Measurements from ENCODE around the gene VWA8. TPM values are rescaled to one million over a fixed set of nuclear protein-coding genes. Genes with fewer than 3 reads are reported as not detected.
A peak's percentile ranks its signal among the peaks of the same experiment; 100 is the strongest.

Gene VWA8
- total and polyA plus RNA-seq, 2 of the 8 experiments (the other 6 are each of a cell fraction or from before 2014, with no cell fraction given) = 5.9 to 19.6 TPM

- Histone ChIP-seq H2BK120ac (replicated peaks; ENCODE audit: low read depth, low read length) (no peak overlapping the region), H3K18ac (ENCODE audit: extremely low read depth, low read length) (peak overlapping the region; percentile 39; the same call in 1 of the 2 replicates), H2BK5ac (ENCODE audit: low read depth, low read length) (no peak overlapping the region), H2AK5ac (ENCODE audit: low read depth, low read length) (no peak overlapping the region), H3K23ac (ENCODE audit: insufficient read length) (no peak overlapping the region), H2AFZ (ENCODE audit: low read length) (peak overlapping the region; percentile 96), H3K79me2 (ENCODE audit: control insufficient read depth in 1 of 2, insufficient read depth in 2 of 2, low read length in 2 of 2) (no peaks in the 10 kb centered on the region), H4K20me1 (replicated peaks in 1 of 2; ENCODE audit: control insufficient read depth in 1 of 2, insufficient read depth in 2 of 2, low read length in 2 of 2) (no peaks in the 10 kb centered on the region), H3K9me3 (ENCODE audit: insufficient read depth in 2 of 2, low read depth in 1 of 2, low read length in 1 of 2) (no peaks in the 10 kb centered on the region), H4K8ac (ENCODE audit: extremely low read depth, insufficient read depth, low read length) (peak overlapping the region; percentile 75; the same call in 1 of the 2 replicates), H3K56ac (replicated peaks; ENCODE audit: insufficient read length, low read depth, low read length) (no peak overlapping the region), H3K4me1 (replicated peaks in 1 of 4; ENCODE audit: control insufficient read depth in 3 of 4, insufficient read depth in 4 of 4, low read length in 3 of 4) (peaks cover 0 to 11% (median 2%) of the 10 kb centered on the region in 4 experiments; a peak in 4 of 7 replicates), H3K79me1 (ENCODE audit: low read depth, low read length) (no peaks in the 10 kb centered on the region), H2BK15ac (ENCODE audit: low read length) (no peak overlapping the region), H2BK20ac (ENCODE audit: low read length) (no peak overlapping the region), H4K5ac (ENCODE audit: insufficient read length, low read depth, low read length) (no peak overlapping the region), H3K14ac (ENCODE audit: insufficient read length) (no peak overlapping the region), H3K36me3 (ENCODE audit: control insufficient read depth in 2 of 4, insufficient read depth in 4 of 4, low read length in 3 of 4) (no peaks in the 10 kb centered on the region), H2BK12ac (ENCODE audit: low read depth, low read length) (0 out of 2 replicates have a peak overlapping the region, but pooled peaks have one; percentile 23), H3K27ac (ENCODE audit: low read depth, low read length) (no peak overlapping the region), H3K4ac (replicated peaks; ENCODE audit: insufficient read length, low read depth, low read length) (no peak overlapping the region), H3K23me2 (ENCODE audit: low read depth, low read length) (no peaks in the 10 kb centered on the region), H3K4me3 (ENCODE audit: extremely low read depth in 1 of 4, insufficient read depth in 2 of 4, low read depth in 3 of 4, low read length in 4 of 4) (no peak overlapping the region), H3K9ac (replicated peaks in 1 of 4; ENCODE audit: extremely low read depth in 1 of 4, low read depth in 3 of 4, low read length in 3 of 4) (no peak overlapping the region), H4K91ac (replicated peaks; ENCODE audit: insufficient read length, low read length) (no peak overlapping the region), H3K27me3 (replicated peaks in 1 of 4; ENCODE audit: control insufficient read depth in 3 of 4, extremely low read depth in 1 of 4, insufficient read depth in 3 of 4, low read length in 3 of 4) (no peaks in the 10 kb centered on the region), H3K4me2 (ENCODE audit: insufficient read depth in 1 of 2, low read depth in 2 of 2, low read length in 2 of 2) (0 out of 4 replicates have a peak overlapping the region, but pooled peaks of 1 of the 2 experiments have one; percentile 40)
- no peak for TF ChIP-seq CTBP2 (IDR thresholded peaks at IDR 0.05; ENCODE audit: borderline replicate concordance, insufficient read depth, insufficient read length, low read length)
- TF ChIP-seq, protein P1, sequence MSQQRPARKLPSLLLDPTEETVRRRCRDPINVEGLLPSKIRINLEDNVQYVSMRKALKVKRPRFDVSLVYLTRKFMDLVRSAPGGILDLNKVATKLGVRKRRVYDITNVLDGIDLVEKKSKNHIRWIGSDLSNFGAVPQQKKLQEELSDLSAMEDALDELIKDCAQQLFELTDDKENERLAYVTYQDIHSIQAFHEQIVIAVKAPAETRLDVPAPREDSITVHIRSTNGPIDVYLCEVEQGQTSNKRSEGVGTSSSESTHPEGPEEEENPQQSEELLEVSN (IDR thresholded peaks at IDR 0.05) = 0 out of 2 replicates have a peak, but pooled peaks have one; percentile 20
- 83% methylated on average over 6 of the region's 6 CpGs; no CpG with 5 or more reads in 1 of the 2 experiments for WGBS, 2 experiments (ENCODE audit: extremely low coverage in 1 of 2, insufficient coverage in 1 of 2, insufficient read length in 1 of 2, insufficient replicate concordance in 2 of 2, low coverage in 1 of 2, low lambda C conversion rate in 2 of 2, missing lambda C conversion rate in 1 of 2)
- CTCF ChIA-PET (ENCODE audit: partially characterized antibody) = no interaction called here
- no peak for FAIRE-seq
- peak; percentile 3 to 50 for DNase-seq (ENCODE audit: low read depth in 1 of 2, low spot score in 2 of 2)
- POLR2A ChIA-PET (ENCODE audit: partially characterized antibody) = interaction anchor here (0.9 to 1.5 kb wide), 2 partner anchors 10 to 47 kb away, joined by 3 to 4 read pairs; partner anchors contain the start of gene DGKH
Observed at GRCh38 chr13:42001580-42001979, 40.7 kb upstream of the VWA8 start.
